Measurements from ENCODE around the gene CABP7. TPM values are rescaled to one million over a fixed set of nuclear protein-coding genes. Genes with fewer than 3 reads are reported as not detected.

The CABP7 gene
- total RNA-seq, 1 experiment from 2014 or later = not detected

DNA sequence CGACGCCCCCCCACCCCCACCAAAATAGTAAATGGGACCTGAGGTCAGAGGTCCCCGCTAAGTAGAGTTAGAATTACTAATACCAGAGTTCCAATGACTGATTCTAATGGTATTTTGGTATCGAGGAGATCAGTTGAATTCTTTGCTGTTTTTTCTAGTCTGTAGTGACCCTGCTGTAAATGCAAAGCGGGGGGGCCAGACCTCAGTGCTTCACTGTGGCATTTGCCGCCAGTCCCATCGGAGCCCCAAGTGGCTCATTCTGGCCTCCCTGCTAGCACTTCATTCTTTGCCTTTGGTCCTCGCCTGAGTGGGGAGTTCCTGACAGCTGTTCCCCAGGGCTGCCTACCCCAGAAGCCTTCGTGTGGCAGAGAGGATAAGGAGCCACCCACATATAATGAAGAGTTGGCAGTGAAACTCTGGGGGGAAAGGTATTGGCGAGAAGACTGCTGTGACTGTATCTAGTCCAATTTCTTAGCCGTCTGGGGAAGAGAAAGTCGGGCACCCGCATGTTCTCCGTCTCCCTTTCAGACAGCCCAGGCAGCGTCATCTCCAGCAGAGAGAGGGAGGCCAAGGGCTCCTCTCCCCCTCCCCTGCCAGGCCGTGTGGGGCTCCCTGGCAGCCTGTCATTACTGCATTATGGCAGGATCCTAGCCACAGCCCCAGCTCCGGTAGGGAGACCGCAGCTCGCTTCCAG is 19.4 kb upstream of the CABP7 start:
- ChIA-PET CTCF (interaction anchor here (1.2 to 3.1 kb wide), 4 partner anchors 11 to 588 kb away, joined by 4 to 29 read pairs (median 20); no protein-coding TSS in a partner anchor), POLR2A (interaction anchor here (1.7 kb wide), 1 partner anchor 388 kb away, joined by 4 read pairs; no protein-coding TSS in a partner anchor), RAD21 (ENCODE audit: low non-redundant PET in 1 of 2, low total read pairs in 2 of 2, uncharacterized antibody in 2 of 2, unreplicated experiment in 2 of 2) (no interaction called here)
- Histone ChIP-seq H3K4me3 (replicated peaks in 1 of 2; ENCODE audit: low read depth in 1 of 2, low read length in 2 of 2) (no peak overlapping the region), H3K27me3 (ENCODE audit: insufficient read depth, low read length) (no peaks in the 10 kb centered on the region), H3K9ac (ENCODE audit: low read length) (no peak overlapping the region), H3K9me3 (ENCODE audit: control insufficient read depth in 1 of 2, insufficient read depth in 1 of 2, low read depth in 1 of 2, low read length in 2 of 2) (no peaks in the 10 kb centered on the region), H3K79me2 (ENCODE audit: insufficient read depth, low read length) (no peaks in the 10 kb centered on the region), H3K9me2 (ENCODE audit: insufficient read depth) (no peaks in the 10 kb centered on the region), H2AFZ (ENCODE audit: low read depth, low read length, poor library complexity, severe bottlenecking) (no peak overlapping the region), H3K4me2 (ENCODE audit: low read length) (peak overlapping the region; percentile 61), H3K36me3 (ENCODE audit: control insufficient read depth in 1 of 2, insufficient read depth in 2 of 2, low read length in 2 of 2) (no peaks in the 10 kb centered on the region), H3K27ac (ENCODE audit: low read depth, low read length) (peak overlapping the region; percentile 38; the same call in 1 of the 2 replicates), H3K4me1 (ENCODE audit: control insufficient read depth in 1 of 2, insufficient read depth in 2 of 2, low read length in 2 of 2) (peaks cover 36 to 41% of the 10 kb centered on the region in 2 experiments), H4K20me1 (ENCODE audit: insufficient read depth) (no peaks in the 10 kb centered on the region)
- no TSS peak for BruUV-seq (replicated peaks)
- intact Hi-C loops (cut with micrococcal nuclease) = no loop called here
- no peak for TF ChIP-seq POLR2AphosphoS5 (IDR thresholded peaks at IDR 0.05; ENCODE audit: low read depth, low read length)
- no peak for TF ChIP-seq CBX3 (IDR thresholded peaks at IDR 0.05; ENCODE audit: low read depth)
- TF ChIP-seq TCF7L2 (IDR thresholded peaks at IDR 0.05; ENCODE audit: borderline replicate concordance, extremely low read depth, insufficient read depth, insufficient read length) = no peak
- TF ChIP-seq SP1 (IDR thresholded peaks at IDR 0.05; ENCODE audit: low read depth) = no peak
- no peak for TF ChIP-seq REST (IDR thresholded peaks at IDR 0.05; ENCODE audit: low read depth)
- no peak for TF ChIP-seq YY1 (IDR thresholded peaks at IDR 0.05; ENCODE audit: extremely low read depth, insufficient replicate concordance, low read depth, low read length)
- TF ChIP-seq JUND (IDR thresholded peaks at IDR 0.05) = no peak
- no peak for TF ChIP-seq CEBPB (IDR thresholded peaks at IDR 0.05; ENCODE audit: low read depth)
- TF ChIP-seq, protein P1, sequence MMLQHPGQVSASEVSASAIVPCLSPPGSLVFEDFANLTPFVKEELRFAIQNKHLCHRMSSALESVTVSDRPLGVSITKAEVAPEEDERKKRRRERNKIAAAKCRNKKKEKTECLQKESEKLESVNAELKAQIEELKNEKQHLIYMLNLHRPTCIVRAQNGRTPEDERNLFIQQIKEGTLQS (IDR thresholded peaks at IDR 0.05) = no peak
- no peak for TF ChIP-seq ELF1 (IDR thresholded peaks at IDR 0.05; ENCODE audit: borderline replicate concordance, low read depth)
- no peak for TF ChIP-seq MAX (IDR thresholded peaks at IDR 0.05)
- no peak for TF ChIP-seq FOSL1 (IDR thresholded peaks at IDR 0.05; ENCODE audit: low read depth)
- TF ChIP-seq RAD21 (IDR thresholded peaks at IDR 0.05; ENCODE audit: low read depth) = no peak
- no peak for TF ChIP-seq CTCF (IDR thresholded peaks at IDR 0.05 in 2 of 3, conservative IDR thresholded peaks at IDR 0.05 in 1 of 3; ENCODE audit: borderline replicate concordance in 1 of 3, insufficient read depth in 1 of 3, low read depth in 2 of 3, low read length in 2 of 3)
- ATAC-seq (no peak), DNase-seq (ENCODE audit: low read depth, low spot score) (no peak)
